ENCODE data around the gene IFIT1B.

Gene IFIT1B

GRCh38 chr10:89373916-89374711 lies 3.7 kb upstream of the IFIT1B start:
- H3K79me2 ChIP-seq (ENCODE audit: low read length), result no peaks in the 10 kb centered on the region
- no peak overlapping the region for H3K27ac ChIP-seq (ENCODE audit: low read length)
- H2AFZ ChIP-seq (ENCODE audit: low read depth, low read length), result no peak overlapping the region
- no peak overlapping the region for H3K4me2 ChIP-seq (ENCODE audit: low read length)
- H3K36me3 ChIP-seq (replicated peaks; ENCODE audit: low read depth, low read length), result no peaks in the 10 kb centered on the region
- H3K4me1 ChIP-seq (ENCODE audit: low read length), result peaks cover 3% of the 10 kb centered on the region; the same call in 1 of the 2 replicates
- TF ChIP-seq CTCF (IDR thresholded peaks at IDR 0.05; ENCODE audit: low read depth, low read length) (no peak), EZH2phosphoT487 (IDR thresholded peaks at IDR 0.05; ENCODE audit: low read depth) (no peak)
- no peaks in the 10 kb centered on the region for H4K20me1 ChIP-seq (ENCODE audit: insufficient read depth, low read length)
- H3K9me3 ChIP-seq (ENCODE audit: insufficient read depth, low read length), result no peaks in the 10 kb centered on the region
- no peak overlapping the region for H3K9ac ChIP-seq (ENCODE audit: low read length)
- H3K27me3 ChIP-seq (ENCODE audit: low read depth, low read length), result no peaks in the 10 kb centered on the region
- H3K4me3 ChIP-seq (ENCODE audit: low read length), result no peak overlapping the region

GRCh38 chr10:89374713-89375141 lies 3.1 kb upstream of the IFIT1B start:
- H3K4me3 ChIP-seq (ENCODE audit: low read length), result no peak overlapping the region
- no peaks in the 10 kb centered on the region for H4K20me1 ChIP-seq (ENCODE audit: insufficient read depth, low read length)
- H3K4me2 ChIP-seq (ENCODE audit: low read length), result no peak overlapping the region
- no peaks in the 10 kb centered on the region for H3K36me3 ChIP-seq (replicated peaks; ENCODE audit: low read depth, low read length)
- TF ChIP-seq EZH2phosphoT487 (IDR thresholded peaks at IDR 0.05; ENCODE audit: low read depth) (no peak), CTCF (IDR thresholded peaks at IDR 0.05; ENCODE audit: low read depth, low read length) (no peak)
- H3K9ac ChIP-seq (ENCODE audit: low read length), result no peak overlapping the region
- no peaks in the 10 kb centered on the region for H3K79me2 ChIP-seq (ENCODE audit: low read length)
- no peak overlapping the region for H2AFZ ChIP-seq (ENCODE audit: low read depth, low read length)
- no peaks in the 10 kb centered on the region for H3K27me3 ChIP-seq (ENCODE audit: low read depth, low read length)
- no peaks in the 10 kb centered on the region for H3K4me1 ChIP-seq (ENCODE audit: low read length)
- H3K9me3 ChIP-seq (ENCODE audit: insufficient read depth, low read length), result no peaks in the 10 kb centered on the region
- H3K27ac ChIP-seq (ENCODE audit: low read length), result no peak overlapping the region

- no peaks in the 10 kb centered on the region for H3K79me2 ChIP-seq (ENCODE audit: low read length)
- H4K20me1 ChIP-seq (ENCODE audit: insufficient read depth, low read length), result no peaks in the 10 kb centered on the region
- H3K9ac ChIP-seq (ENCODE audit: low read length), result no peak overlapping the region
- no peaks in the 10 kb centered on the region for H3K36me3 ChIP-seq (replicated peaks; ENCODE audit: low read depth, low read length)
- H2AFZ ChIP-seq (ENCODE audit: low read depth, low read length), result no peak overlapping the region
- H3K4me2 ChIP-seq (ENCODE audit: low read length), result no peak overlapping the region
- TF ChIP-seq EZH2phosphoT487 (IDR thresholded peaks at IDR 0.05; ENCODE audit: low read depth), result no peak
- TF ChIP-seq CTCF (IDR thresholded peaks at IDR 0.05; ENCODE audit: low read depth, low read length), result no peak
- no peak overlapping the region for H3K27ac ChIP-seq (ENCODE audit: low read length)
- H3K9me3 ChIP-seq (ENCODE audit: insufficient read depth, low read length), result no peaks in the 10 kb centered on the region
- H3K4me1 ChIP-seq (ENCODE audit: low read length), result no peaks in the 10 kb centered on the region
- no peak overlapping the region for H3K4me3 ChIP-seq (ENCODE audit: low read length)
- no peaks in the 10 kb centered on the region for H3K27me3 ChIP-seq (ENCODE audit: low read depth, low read length)
These were observed 1.2 kb downstream of the IFIT1B start for GRCh38 chr10:89379103-89379502.

- no peak for TF ChIP-seq CTCF (IDR thresholded peaks at IDR 0.05; ENCODE audit: low read depth, low read length)
- Histone ChIP-seq H3K4me1 (ENCODE audit: low read length) (peaks cover 6% of the 10 kb centered on the region; the same call in 1 of the 2 replicates), H3K9me3 (ENCODE audit: insufficient read depth, low read length) (no peaks in the 10 kb centered on the region), H3K9ac (ENCODE audit: low read length) (no peak overlapping the region), H3K27ac (ENCODE audit: low read length) (no peak overlapping the region), H3K27me3 (ENCODE audit: low read depth, low read length) (no peaks in the 10 kb centered on the region), H3K4me2 (ENCODE audit: low read length) (no peak overlapping the region), H4K20me1 (ENCODE audit: insufficient read depth, low read length) (no peaks in the 10 kb centered on the region), H3K4me3 (ENCODE audit: low read length) (no peak overlapping the region), H3K36me3 (replicated peaks; ENCODE audit: low read depth, low read length) (no peaks in the 10 kb centered on the region), H3K79me2 (ENCODE audit: low read length) (no peaks in the 10 kb centered on the region), H2AFZ (ENCODE audit: low read depth, low read length) (no peak overlapping the region)
These were observed 4.9 kb downstream of the IFIT1B start for GRCh38 chr10:89382757-89383156.
